C4-2B (cell line): ENCODE measurements around the gene ASXL3.

Source experiments
- CTCF ChIP-seq: fragments of 450-650 bp; conservative IDR thresholded peaks from 2 replicates; pipeline ENCODE4 v1.5.1; 2017; ENCODE audit warnings: mild to moderate bottlenecking
- ZFX ChIP-seq: fragments of 450-650 bp; IDR thresholded peaks from 2 replicates; pipeline ENCODE4 v1.6.1; 2017

GRCh38 chr18:33616556-33616955, 38.5 kb downstream of the ASXL3 start:
- no peak for TF ChIP-seq CTCF
- TF ChIP-seq ZFX = no peak
